K562 (cell line): ENCODE data around the gene CCDC32. TPM values are rescaled to one million over a fixed set of nuclear protein-coding genes. Genes with fewer than 3 reads are reported as not detected.

ENCODE experiments used
- ATAC-seq: fragments of 200-7000 bp; cut with Tn5 transposase; 3 replicates; pipeline ENCODE4 v1.9.1; 2020; ENCODE audit warnings: moderate library complexity
- BruUV-seq: library from RNA; stranded (reverse); fragments of 400-500 nt; replicated peaks from 2 replicates; lab custom pipeline; 2021; lab: Mats Ljungman, UMichigan
- CTCF ChIA-PET: fragments of 300-600 bp; formaldehyde crosslinking; extraction: SDS; loops from one replicate; lab custom pipeline; 2021; ENCODE audit warnings: low intra/inter-chr PET ratio; lab: Yijun Ruan, JAX
- POLR2A ChIA-PET: fragments of 300-600, 350-650 bp; sonication (Branson Sonifier 250); formaldehyde crosslinking; extraction: SDS; loops from one replicate; lab custom pipeline; 2021; ENCODE audit warnings: antibody characterized with exemption, inconsistent platforms; lab: Yijun Ruan, JAX
- DNase-seq, 4 experiments: peaks; one replicate each; pipeline versions ENCODE4 v3.0.0 to v3.0.0-alpha.2; 2011 to 2018; ENCODE audit warnings: low spot score in 3 of 4, mixed read lengths in 3 of 4; ENCODE audit errors: extremely low read depth in 1 of 4
- FAIRE-seq: peaks from 2 replicates; lab custom pipeline; 2011; peaks lifted over from hg19 to GRCh38; lab: Jason Lieb, UNC
- H2AFZ ChIP-seq: 2 replicates; pipeline ENCODE4 v1.6.0; 2011; ENCODE audit warnings: low read depth, low read length, control low read depth, inconsistent platforms
- H3K27ac ChIP-seq: fragments of 200-600 bp; 3 replicates; pipeline ENCODE4 v1.8.0; 2011; ENCODE audit warnings: low read depth, mild to moderate bottlenecking, control low read depth, inconsistent platforms, low read length, moderate library complexity, mixed read lengths; ENCODE audit errors: extremely low read depth
- H3K27me3 ChIP-seq, 2 experiments: fragments of 300-600 bp in 1 of 2; 2 replicates in 1 of 2; 3 replicates in 1 of 2; pipeline versions ENCODE4 v1.6.0 to v1.8.0; 2011; ENCODE audit warnings: inconsistent platforms in 2 of 2, low read length in 2 of 2, mild to moderate bottlenecking in 1 of 2, mixed read lengths in 1 of 2, moderate library complexity in 1 of 2; ENCODE audit not compliant: control insufficient read depth in 2 of 2, insufficient read depth in 2 of 2
- H3K36me3 ChIP-seq: fragments of 300-600 bp; 3 replicates; pipeline ENCODE4 v1.8.0; 2011; ENCODE audit warnings: mild to moderate bottlenecking, low read length, inconsistent platforms; ENCODE audit not compliant: control insufficient read depth, insufficient read depth
- H3K4me1 ChIP-seq, 2 experiments: fragments of 200-600 bp in 1 of 2; replicated peaks in 1 of 2; 2 replicates in 1 of 2; 3 replicates in 1 of 2; pipeline versions ENCODE4 v1.5.1 to v1.8.0; 2011; ENCODE audit warnings: inconsistent platforms in 2 of 2, low read length in 2 of 2, mild to moderate bottlenecking in 1 of 2, mixed read lengths in 1 of 2, moderate library complexity in 1 of 2; ENCODE audit not compliant: control insufficient read depth in 2 of 2, insufficient read depth in 2 of 2
- H3K4me2 ChIP-seq: 2 replicates; pipeline ENCODE4 v1.6.1; 2011; ENCODE audit warnings: low read length, control low read depth, inconsistent platforms, mixed read lengths; ENCODE audit not compliant: insufficient read depth
- H3K4me3 ChIP-seq: fragments of 200-600 bp; sonication (generic), shearing (Covaris generic); 2 replicates; pipeline ENCODE4 v1.5.1; 2016; ENCODE audit warnings: control low read depth, inconsistent platforms
- H3K79me2 ChIP-seq: fragments of 200-600 bp; 3 replicates; pipeline ENCODE4 v1.8.0; 2011; ENCODE audit warnings: low read length, inconsistent platforms; ENCODE audit not compliant: control insufficient read depth, insufficient read depth
- H3K9ac ChIP-seq, 2 experiments: 2 replicates each; pipeline versions ENCODE4 v1.6.0 to v1.6.1; 2011; ENCODE audit warnings: low read depth in 2 of 2, low read length in 2 of 2, control low read depth in 1 of 2, inconsistent platforms in 1 of 2, mild to moderate bottlenecking in 1 of 2, mixed read lengths in 1 of 2; ENCODE audit not compliant: insufficient read depth in 1 of 2
- H3K9me1 ChIP-seq: one replicate; pipeline ENCODE4 v1.6.0; 2011; ENCODE audit warnings: inconsistent platforms, mild to moderate bottlenecking, low read length, moderate library complexity; ENCODE audit not compliant: control insufficient read depth, insufficient read depth
- H3K9me3 ChIP-seq: replicated peaks from 2 replicates; pipeline ENCODE4 v1.5.1; 2011; ENCODE audit warnings: low read depth, low read length, inconsistent platforms; ENCODE audit not compliant: control insufficient read depth, insufficient read depth
- H4K20me1 ChIP-seq: replicated peaks from 2 replicates; pipeline ENCODE4 v1.6.1; 2011; ENCODE audit warnings: low read length, inconsistent platforms, mixed read lengths; ENCODE audit not compliant: control insufficient read depth, insufficient read depth
- EGR1 ChIP-seq: fragments of 450-650 bp; conservative IDR thresholded peaks from 2 replicates; pipeline ENCODE4 v1.6.1; 2017; ENCODE audit warnings: mild to moderate bottlenecking
- GTF2F1 ChIP-seq: IDR thresholded peaks from 2 replicates; pipeline ENCODE4 v1.6.1; 2011; ENCODE audit warnings: low read depth, low read length, improper control_type of control experiment
- POLR2G ChIP-seq: fragments of 200-400 bp; formaldehyde crosslinking; IDR thresholded peaks from 2 replicates; pipeline ENCODE4 v1.6.1; 2017; ENCODE audit warnings: low read depth, mild to moderate bottlenecking, antibody characterized with exemption, low read length, moderate library complexity
- in situ Hi-C: fragments of 300-500 bp; cut with MboI; formaldehyde crosslinking; loops from 4 replicates; pipeline ENCODE4 v1.15.0; 2018; ENCODE audit warnings: inconsistent platforms, mixed read lengths
- intact Hi-C: fragments of 100-400 bp; cut with micrococcal nuclease; formaldehyde crosslinking; loops from 2 replicates; pipeline ENCODE4 v1.14.2; 2022
- polyA plus RNA-seq, 8 experiments: library from polyadenylated mRNA; depleted of rRNA in 4 of 8; stranded (reverse) in 5 of 8; unstranded in 3 of 8; fragments of >200 nt; fragmentation: Nextera tagmentation in 2 of 8; fragmentation: Illumina TruSeq in 1 of 8; extraction: Ambion mirVana in 2 of 8; extraction: Trizol in 1 of 8; gene quantifications; 2 replicates each; pipeline versions ENCODE4 v1.2.1 to v1.2.3, GENCODE V29; 2011 to 2014; ENCODE audit warnings: inconsistent platforms in 1 of 8, missing spikeins in 1 of 8
- total RNA-seq, 7 experiments: library from RNA; depleted of rRNA in 6 of 7; stranded (reverse); fragments of >200 nt in 6 of 7; fragmentation: Illumina TruSeq in 2 of 7; extraction: Trizol in 2 of 7; gene quantifications; 2 replicates each; pipeline versions ENCODE4 v1.2.1 to v1.2.3, GENCODE V29; 2011 to 2021; ENCODE audit warnings: low replicate concordance in 1 of 7
- TF ChIP-seq, protein P1 (sequence below): sonication (generic); formaldehyde crosslinking; IDR thresholded peaks from 2 replicates; pipeline ENCODE4 v1.8.0; 2022; ENCODE audit warnings: missing genetic modification reagents, mild to moderate bottlenecking, moderate library complexity, borderline replicate concordance

CCDC32 gene
- total and polyA plus RNA-seq, 9 of the 15 experiments (the other 6 are each of a cell fraction or from before 2014, with no cell fraction given) = 22.2 to 94.8 (median 37.1) TPM

- TF ChIP-seq GTF2F1 (no peak), POLR2G (no peak), EGR1 (no peak)
- TF ChIP-seq, protein P1, sequence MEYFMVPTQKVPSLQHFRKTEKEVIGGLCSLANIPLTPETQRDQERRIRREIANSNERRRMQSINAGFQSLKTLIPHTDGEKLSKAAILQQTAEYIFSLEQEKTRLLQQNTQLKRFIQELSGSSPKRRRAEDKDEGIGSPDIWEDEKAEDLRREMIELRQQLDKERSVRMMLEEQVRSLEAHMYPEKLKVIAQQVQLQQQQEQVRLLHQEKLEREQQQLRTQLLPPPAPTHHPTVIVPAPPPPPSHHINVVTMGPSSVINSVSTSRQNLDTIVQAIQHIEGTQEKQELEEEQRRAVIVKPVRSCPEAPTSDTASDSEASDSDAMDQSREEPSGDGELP (CRISPR knock-in tag) = no peak
- intact Hi-C loops = no loop called here
- ATAC-seq (no peak), DNase-seq (no peak), FAIRE-seq (no peak)
- H3K9ac ChIP-seq = no peak overlapping the region
- H3K79me2 ChIP-seq = peaks cover 18% of the 10 kb centered on the region
- H3K27me3 ChIP-seq = no peaks in the 10 kb centered on the region
- H2AFZ ChIP-seq = no peak overlapping the region
- H3K4me1 ChIP-seq = peaks cover 4 to 5% of the 10 kb centered on the region in 2 experiments; a peak in 3 of 5 replicates
- no peak overlapping the region for H3K4me2 ChIP-seq
- no peak overlapping the region for H3K4me3 ChIP-seq
- POLR2A ChIA-PET = no interaction called here
- H3K36me3 ChIP-seq = peaks cover 45% of the 10 kb centered on the region
- no peaks in the 10 kb centered on the region for H3K9me1 ChIP-seq
- BruUV-seq = no TSS peak
- CTCF ChIA-PET = no interaction called here
- H3K27ac ChIP-seq = no peak overlapping the region
- H4K20me1 ChIP-seq = no peaks in the 10 kb centered on the region
- no peaks in the 10 kb centered on the region; the same call in 1 of the 2 replicates for H3K9me3 ChIP-seq
- in situ Hi-C loops = no loop called here
Measured at GRCh38 chr15:40575113-40575512, 10.3 kb upstream of the CCDC32 start.
